Adrenal gland (tissue), 12 donors: ENCODE results near the gene BOLA3. TPM values are rescaled to one million over a fixed set of nuclear protein-coding genes. Genes with fewer than 3 reads are reported as not detected.
"Not testable (repeated sequence)": the region's sequence is repeated elsewhere in the genome, so short reads cannot be mapped to it uniquely, and the experiment has no call there.

Experiments
- DNase-seq, 7 donors: peaks; one replicate each; pipeline ENCODE4 v3.0.0-alpha.2; 2019 to 2020
- H3K27ac ChIP-seq, 5 donors: fragments of 200-600 bp; sonication (generic) in 4 of 5; 1 replicate in 3 of 5; 2 replicates in 2 of 5; pipeline versions ENCODE4 v1.5.1 to v1.8.0; 2016 to 2020; ENCODE audit warnings: mild to moderate bottlenecking in 1 of 5
- H3K27me3 ChIP-seq: fragments of 200-600 bp; 2 replicates; pipeline ENCODE4 v1.8.0; 2021
- H3K36me3 ChIP-seq, 2 donors: fragments of 200-600 bp; replicated peaks in 1 of 2; 1 replicate in 1 of 2; 2 replicates in 1 of 2; pipeline versions ENCODE4 v1.5.1 to v1.8.0; 2018 to 2022
- H3K4me1 ChIP-seq, 2 donors: fragments of 200-600 bp; replicated peaks in 1 of 2; 1 replicate in 1 of 2; 2 replicates in 1 of 2; pipeline versions ENCODE4 v1.5.1 to v1.8.0; 2018 to 2021
- H3K4me3 ChIP-seq, 4 donors: fragments of 200-600 bp; sonication (generic) in 3 of 4; one replicate each; pipeline ENCODE4 v1.5.1; 2016 to 2018
- H3K9me3 ChIP-seq, 3 donors: fragments of 200-600 bp; sonication (generic) in 1 of 3; replicated peaks in 1 of 3; 1 replicate in 2 of 3; 2 replicates in 1 of 3; pipeline versions ENCODE4 v1.5.1 to v1.8.0; 2016 to 2021
- POLR2A ChIP-seq, 2 donors: fragments of 450-650 bp; IDR thresholded peaks; one replicate each; pipeline ENCODE4 v1.6.1; 2017; ENCODE audit warnings: antibody characterized with exemption in 2 of 2, mild to moderate bottlenecking in 2 of 2, moderate library complexity in 1 of 2
- WGBS, 4 donors: extraction: QIAGEN DNeasy Blood & Tissue Kit in 2 of 4; methylation state at CpG; one replicate each; pipeline versions ENCODE4 v1.1.5 to v1.1.7; 2013 to 2017; 5-methylcytosine and 5-hydroxymethylcytosine counted together
- intact Hi-C, 2 donors: fragments of 100-400 bp; cut with DNase I; formaldehyde crosslinking; loops; one replicate each; pipeline versions ENCODE4 v1.14.1 to v1.15.0; 2022 to 2023
- polyA plus RNA-seq, 3 donors: library from polyadenylated mRNA; stranded (reverse); fragments of 200-250 nt in 2 of 3; fragments of 350-450 nt in 1 of 3; fragmentation: Illumina TruSeq in 1 of 3; extraction: RNeasy Lipid Tissue Mini Kit (QIAGEN cat#74804) in 1 of 3; gene quantifications; one replicate each; pipeline ENCODE4 v1.2.3, GENCODE V29; 2013 to 2014
- total RNA-seq, 9 donors: library from RNA; depleted of rRNA in 4 of 9; stranded (reverse); fragments of >200 nt in 4 of 9; fragments of 120-200 nt in 1 of 9; fragmentation: NEBNext Ultra II Directional in 1 of 9; extraction: Animal tissue kit (Norgen Biotek cat#: 25700) in 1 of 9; gene quantifications; one replicate each; pipeline versions ENCODE4 v1.1.0 to v1.2.4, GENCODE V29; 2013 to 2023
- TF ChIP-seq, protein P1 (sequence below), 6 experiments: fragments of 450-650 bp in 4 of 6; fragments of 200-600 bp in 2 of 6; sonication (generic) in 1 of 6; IDR thresholded peaks; 1 replicate in 5 of 6; 2 replicates in 1 of 6; pipeline versions ENCODE4 v1.5.1 to v1.8.0; 2016 to 2021; ENCODE audit warnings: antibody characterized with exemption in 6 of 6, mild to moderate bottlenecking in 2 of 6, moderate library complexity in 1 of 6
- donor health status: healthy with polysubstance abuse.
- donor health status: Bipolar disorder and iron deficiency.
- donor health status: DM: yes; HTN: yes; CAD: no.
- donor health status: DM: no; HTN: no; CAD: no.
- donor health status: DM: no; HTN: no; CAD: no.
- donor health status: DM: yes; HTN: yes; CAD: no.

Gene BOLA3
- total and polyA plus RNA-seq, 12 donors = 17.1 to 84.5 (median 48.2) TPM

DNA sequence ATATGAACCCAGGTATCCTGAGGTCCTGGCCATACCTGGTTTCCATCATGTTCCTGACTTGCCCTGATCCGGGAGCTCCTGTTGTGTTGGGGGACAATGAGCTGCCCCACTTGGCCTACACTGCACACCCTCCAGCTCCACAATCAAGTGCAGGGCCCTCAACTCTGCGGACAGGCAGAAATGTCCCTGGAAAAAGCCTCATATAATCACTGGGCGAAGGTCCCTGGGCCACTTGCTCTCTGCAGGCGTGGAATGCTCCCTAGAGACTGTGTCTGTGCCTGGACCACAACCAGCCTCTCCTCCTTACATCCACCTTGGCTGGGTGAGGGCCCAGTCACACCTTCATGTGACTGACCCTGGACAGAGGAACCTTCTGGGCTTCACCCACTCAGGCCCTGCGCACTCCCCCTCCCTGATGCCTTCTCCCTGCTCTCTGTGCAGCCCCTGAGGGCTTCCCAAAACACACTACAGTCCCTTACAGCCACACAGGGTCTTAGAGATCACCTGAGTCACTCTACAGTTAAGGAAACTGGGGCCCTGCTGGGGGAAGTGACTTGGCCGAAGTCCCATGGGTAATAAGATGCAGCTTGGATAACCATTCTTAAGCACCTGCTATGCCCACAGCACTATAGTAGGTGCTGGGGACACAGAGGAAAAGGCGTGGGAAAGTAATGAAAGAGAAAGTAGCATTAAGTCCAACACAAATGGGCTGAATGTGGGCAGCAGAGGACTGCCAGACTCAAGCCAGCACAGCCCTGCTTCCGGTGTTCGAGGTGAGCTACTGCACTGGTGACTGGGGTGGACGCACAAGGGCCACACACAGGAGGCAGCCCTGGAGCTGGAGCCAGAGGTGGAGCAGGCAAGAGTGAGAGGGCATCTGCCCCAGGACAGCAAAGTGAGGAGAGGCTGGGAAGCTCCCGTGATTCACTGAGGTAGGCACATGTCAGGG is 9.8 kb downstream of the BOLA3 start:
- 84 to 94% (median 90%) methylated on average over 9 to 11 of the region's 11 CpGs for WGBS, 4 donors
- DNase-seq = peak in 1 of 7 donors; percentile 13
- intact Hi-C loops = no loop called here

DNA sequence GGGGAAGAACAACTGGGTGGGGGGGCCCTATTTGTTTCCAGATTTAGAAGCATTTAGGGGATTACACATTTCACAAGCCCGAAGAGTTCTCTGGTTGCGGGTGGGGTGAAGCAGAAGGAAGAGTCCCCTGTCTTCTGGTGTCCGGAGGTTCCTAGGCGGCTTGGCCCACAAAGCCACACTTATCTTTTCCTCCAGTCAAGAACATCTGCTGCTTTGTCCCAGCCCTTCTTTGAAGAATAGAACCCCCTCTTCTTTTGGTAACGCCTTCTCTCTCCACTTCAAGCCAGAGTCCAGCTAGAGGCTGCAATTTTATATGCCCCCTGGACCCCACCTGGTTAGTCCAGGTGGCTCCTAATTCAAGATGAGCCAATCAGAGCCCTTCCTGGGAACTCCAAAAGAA is 15.8 kb downstream of the BOLA3 start:
- DNase-seq = peak in 1 of 7 donors; percentile 7
- intact Hi-C loops = no loop called here
- WGBS, 4 donors = 87 to 95% (median 89%) methylated on average over 5 of the region's 5 CpGs
- no peak overlapping the region for H3K27ac ChIP-seq
- H3K36me3 ChIP-seq = peaks cover 0 to 6% of the 10 kb centered on the region in 2 donors
- H3K9me3 ChIP-seq = no peaks in the 10 kb centered on the region
- no peaks in the 10 kb centered on the region for H3K4me1 ChIP-seq
- TF ChIP-seq POLR2A (IDR thresholded peaks at IDR 0.05) = no peak
- TF ChIP-seq, protein P1, sequence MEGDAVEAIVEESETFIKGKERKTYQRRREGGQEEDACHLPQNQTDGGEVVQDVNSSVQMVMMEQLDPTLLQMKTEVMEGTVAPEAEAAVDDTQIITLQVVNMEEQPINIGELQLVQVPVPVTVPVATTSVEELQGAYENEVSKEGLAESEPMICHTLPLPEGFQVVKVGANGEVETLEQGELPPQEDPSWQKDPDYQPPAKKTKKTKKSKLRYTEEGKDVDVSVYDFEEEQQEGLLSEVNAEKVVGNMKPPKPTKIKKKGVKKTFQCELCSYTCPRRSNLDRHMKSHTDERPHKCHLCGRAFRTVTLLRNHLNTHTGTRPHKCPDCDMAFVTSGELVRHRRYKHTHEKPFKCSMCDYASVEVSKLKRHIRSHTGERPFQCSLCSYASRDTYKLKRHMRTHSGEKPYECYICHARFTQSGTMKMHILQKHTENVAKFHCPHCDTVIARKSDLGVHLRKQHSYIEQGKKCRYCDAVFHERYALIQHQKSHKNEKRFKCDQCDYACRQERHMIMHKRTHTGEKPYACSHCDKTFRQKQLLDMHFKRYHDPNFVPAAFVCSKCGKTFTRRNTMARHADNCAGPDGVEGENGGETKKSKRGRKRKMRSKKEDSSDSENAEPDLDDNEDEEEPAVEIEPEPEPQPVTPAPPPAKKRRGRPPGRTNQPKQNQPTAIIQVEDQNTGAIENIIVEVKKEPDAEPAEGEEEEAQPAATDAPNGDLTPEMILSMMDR (IDR thresholded peaks at IDR 0.05) = no peak
- H3K4me3 ChIP-seq = no peak overlapping the region
- no peaks in the 10 kb centered on the region for H3K27me3 ChIP-seq

More for the DNA sequence above, 9.8 kb downstream of the BOLA3 start:
- Histone ChIP-seq H3K4me3 (no peak overlapping the region), H3K4me1 (no peaks in the 10 kb centered on the region), H3K27ac (no peak overlapping the region), H3K36me3 (peaks cover 0 to 13% of the 10 kb centered on the region in 2 donors), H3K9me3 (no peaks in the 10 kb centered on the region), H3K27me3 (no peaks in the 10 kb centered on the region)
- TF ChIP-seq, protein P1 (IDR thresholded peaks at IDR 0.05) = no peak
- TF ChIP-seq POLR2A (IDR thresholded peaks at IDR 0.05) = no peak

DNA sequence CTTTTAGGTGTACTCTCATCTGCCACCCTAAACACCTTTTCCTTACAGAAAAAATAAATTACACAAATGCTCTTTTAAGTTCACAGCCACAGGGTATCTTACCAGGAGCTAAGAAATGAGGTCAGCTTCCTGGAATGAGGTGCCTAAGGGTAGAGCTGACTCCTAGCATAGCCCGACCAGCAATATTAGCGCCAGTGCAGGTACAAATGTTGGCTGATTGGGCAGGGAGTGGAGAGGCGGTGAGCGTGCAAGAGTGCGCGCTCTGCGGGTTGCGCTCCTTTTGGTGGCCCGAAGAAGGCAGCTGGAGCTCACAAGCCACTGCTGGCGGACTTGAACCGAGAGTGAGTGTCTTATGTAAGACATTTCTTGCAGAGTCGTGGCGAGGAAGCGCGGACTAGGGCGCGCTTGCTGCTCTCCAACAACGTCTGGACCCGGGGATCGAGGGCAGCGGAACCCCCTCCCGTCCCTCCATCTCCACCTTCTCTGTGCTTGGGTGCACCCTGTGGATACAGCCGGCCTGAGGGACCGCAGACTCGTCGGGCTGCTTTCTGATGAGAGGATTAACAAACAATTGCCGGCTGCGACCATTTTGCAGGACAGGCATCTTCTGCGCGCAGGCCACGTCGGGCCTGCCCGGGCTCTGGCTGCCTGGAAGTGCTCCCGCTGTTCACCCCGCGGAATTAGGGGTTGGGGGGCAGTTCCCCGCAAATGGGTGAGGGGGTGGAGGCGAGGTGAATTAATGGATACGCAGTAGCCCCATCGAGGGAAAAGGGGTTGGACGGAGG is 17.3 kb downstream of the BOLA3 start:
- no peak overlapping the region for H3K4me3 ChIP-seq
- 36 to 54% (median 43%) methylated on average over 28 to 41 of the region's 41 CpGs for WGBS, 4 donors
- no peak overlapping the region for H3K27ac ChIP-seq
- intact Hi-C loops = no loop called here
- no peak for TF ChIP-seq POLR2A (IDR thresholded peaks at IDR 0.05)
- TF ChIP-seq, protein P1 (IDR thresholded peaks at IDR 0.05) = no peak
- no peaks in the 10 kb centered on the region for H3K9me3 ChIP-seq
- no peaks in the 10 kb centered on the region for H3K4me1 ChIP-seq
- peaks cover 0 to 6% of the 10 kb centered on the region in 2 donors for H3K36me3 ChIP-seq
- DNase-seq = peak in 1 of 7 donors; percentile 46
- H3K27me3 ChIP-seq = no peaks in the 10 kb centered on the region

DNA sequence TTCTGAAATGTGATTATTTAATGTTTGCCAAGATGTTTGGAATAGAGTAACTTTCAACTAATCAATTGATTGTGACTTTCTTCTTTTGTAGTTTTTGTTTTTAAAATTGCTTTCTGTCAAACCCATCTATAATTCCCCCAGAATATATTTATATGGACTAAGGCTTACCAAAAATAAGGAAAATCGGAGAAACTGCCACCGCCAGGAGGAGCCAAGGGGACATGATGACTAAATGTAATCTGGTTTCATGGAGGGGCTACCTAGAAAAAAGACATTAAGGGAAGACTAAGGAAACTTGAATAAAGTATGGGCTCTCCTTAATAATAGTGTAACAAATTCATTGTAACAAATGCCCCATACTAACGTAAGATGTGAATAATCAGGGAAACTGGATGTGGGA is 19.5 kb downstream of the BOLA3 start:
- Histone ChIP-seq H3K27ac (no peak overlapping the region), H3K4me1 (no peaks in the 10 kb centered on the region), H3K9me3 (no peaks in the 10 kb centered on the region), H3K36me3 (no peaks in the 10 kb centered on the region), H3K27me3 (no peaks in the 10 kb centered on the region), H3K4me3 (no peak overlapping the region)
- TF ChIP-seq, protein P1 (IDR thresholded peaks at IDR 0.05) = no peak
- no peak for TF ChIP-seq POLR2A (IDR thresholded peaks at IDR 0.05)
- DNase-seq = no peak
- WGBS, 4 donors = 83 to 93% (median 89%) methylated on average over 3 of the region's 3 CpGs
- intact Hi-C loops = no loop called here

DNA sequence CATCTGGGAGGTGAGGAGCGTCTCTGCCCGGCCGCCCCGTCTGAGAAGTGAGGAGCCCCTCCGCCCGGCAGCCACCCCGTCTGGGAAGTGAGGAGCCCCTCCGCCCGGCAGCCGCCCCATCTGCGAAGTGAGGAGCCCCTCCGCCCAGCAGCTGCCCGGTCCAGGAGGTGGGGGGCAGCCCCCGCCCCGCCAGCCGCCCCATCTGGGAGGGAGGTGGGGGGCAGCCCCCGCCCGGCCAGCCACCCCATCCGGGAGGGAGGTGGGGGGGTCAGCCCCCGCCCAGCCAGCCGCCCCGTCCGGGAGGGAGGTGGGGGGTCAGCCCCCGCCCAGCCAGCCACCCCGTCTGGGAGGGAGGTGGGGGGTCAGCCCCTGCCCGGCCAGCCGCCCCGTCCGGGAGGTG is 23.8 kb downstream of the BOLA3 start:
- intact Hi-C loops, H3K4me3 ChIP-seq: not testable (repeated sequence)

DNA sequence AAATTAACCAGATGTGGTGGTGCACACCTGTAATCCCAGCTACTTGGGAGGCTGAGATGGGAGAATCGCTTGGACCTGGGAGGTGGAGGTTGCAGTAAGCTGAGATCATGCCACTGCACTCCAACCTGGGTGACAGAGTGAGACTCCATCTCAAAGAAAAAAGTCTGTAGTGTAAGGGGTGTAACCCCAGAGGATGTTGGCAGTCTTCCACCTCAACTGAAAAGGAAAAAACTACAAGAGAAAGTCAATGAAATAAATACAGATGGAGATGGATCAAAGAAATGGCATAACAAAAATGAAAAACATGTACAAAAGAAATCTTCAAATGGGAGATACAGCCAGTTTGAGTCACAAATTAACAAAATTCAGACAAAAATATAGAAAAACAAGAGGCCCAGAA is 25.9 kb downstream of the BOLA3 start:
- peak in 1 of 7 donors; percentile 13 for DNase-seq
- 93 to 100% (median 98%) methylated on average over 1 of the region's 1 CpG for WGBS, 4 donors
- H3K27ac ChIP-seq, H3K36me3 ChIP-seq, intact Hi-C loops, H3K9me3 ChIP-seq, H3K4me3 ChIP-seq, H3K4me1 ChIP-seq, H3K27me3 ChIP-seq: not testable (repeated sequence)

More for the DNA sequence above, 23.8 kb downstream of the BOLA3 start:
- H3K9me3 ChIP-seq, H3K36me3 ChIP-seq, H3K4me1 ChIP-seq, H3K27ac ChIP-seq, DNase-seq, H3K27me3 ChIP-seq: not testable (repeated sequence)
- WGBS, 4 donors = 98 to 100% (median 99%) methylated on average over 2 to 29 of the region's 29 CpGs; no CpG with 5 or more reads in 1 of the 4 donors
